HG03432 (cell line): ENCODE measurements around the gene UBAP1.
"Not testable (repeated sequence)": the region's sequence is repeated elsewhere in the genome, so short reads cannot be mapped to it uniquely, and the experiment has no call there.

ENCODE experiments used
- ATAC-seq: cut with Tn5 transposase; IDR thresholded peaks from one replicate; pipeline ENCODE4 v1.9.1; 2021; ENCODE audit warnings: mild to moderate bottlenecking, moderate library complexity; ENCODE audit not compliant: unreplicated experiment

UBAP1 gene

DNA sequence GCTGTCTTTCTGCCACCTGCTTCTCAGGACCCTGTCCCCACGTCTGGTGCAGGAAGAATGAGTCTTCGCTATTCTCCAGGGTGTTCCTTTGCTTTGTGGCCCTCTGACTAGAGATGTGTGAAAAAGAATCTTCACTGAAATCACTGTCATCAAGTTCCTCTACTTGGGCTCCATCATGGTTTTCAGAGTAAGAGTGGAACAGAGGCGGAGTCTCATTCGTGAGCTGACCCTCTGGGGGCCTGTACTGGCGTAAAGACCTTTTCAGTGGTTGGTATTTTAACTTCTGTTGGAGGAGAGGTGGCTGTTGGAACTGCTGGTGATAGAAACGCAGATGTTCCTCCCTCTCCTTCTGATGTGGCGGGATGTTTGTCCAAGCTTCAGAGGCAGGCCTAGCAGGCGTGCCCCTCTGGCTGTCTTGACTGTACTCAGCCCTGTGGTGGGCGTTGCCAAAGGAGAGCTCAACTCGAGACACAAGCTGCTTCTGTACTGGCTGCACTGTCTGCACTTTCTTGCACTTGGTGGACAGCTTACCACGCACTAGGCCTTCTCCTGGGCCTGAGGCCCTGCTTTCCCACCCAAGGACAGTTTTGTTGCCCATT lies 78.2 kb downstream of the UBAP1 start:
- no peak for ATAC-seq

DNA sequence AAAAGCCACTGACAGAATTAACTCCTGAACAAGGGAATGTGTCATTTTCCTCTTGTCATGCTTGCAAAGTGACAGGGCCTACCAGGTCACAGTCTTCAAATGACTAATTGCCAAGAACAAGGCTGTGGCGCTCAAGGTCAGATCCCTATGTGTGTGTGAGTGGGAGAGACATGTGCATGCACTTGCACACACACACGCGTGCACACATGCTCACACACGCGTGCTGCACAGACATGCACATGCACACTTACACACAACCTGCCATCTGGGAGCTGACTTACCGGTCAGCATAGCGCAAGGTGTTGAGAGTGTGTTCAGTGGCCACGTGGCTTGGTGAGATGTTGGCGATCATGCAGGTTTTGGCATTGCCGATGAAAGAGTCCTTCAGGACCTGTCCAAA lies 80.5 kb downstream of the UBAP1 start:
- no peak for ATAC-seq

DNA sequence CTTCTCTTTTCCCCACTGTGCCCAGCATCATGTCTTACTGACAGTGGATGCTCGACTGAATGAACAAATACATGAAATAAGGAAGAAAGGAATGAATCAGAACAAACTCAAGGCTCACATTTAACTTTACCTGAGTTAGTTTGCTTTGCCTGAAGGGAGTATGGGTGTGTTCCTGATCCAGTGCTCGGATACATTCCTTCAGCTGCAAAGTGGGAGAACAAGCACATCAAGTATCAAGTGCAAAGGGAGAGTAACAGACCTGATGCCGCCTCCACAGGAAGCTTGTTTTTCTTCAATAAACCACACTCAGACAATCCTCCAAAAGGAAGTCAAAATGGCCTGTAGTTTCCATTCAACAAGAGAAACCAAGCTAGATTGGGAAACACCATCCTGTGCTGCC lies 84.1 kb downstream of the UBAP1 start:
- ATAC-seq: no peak

DNA sequence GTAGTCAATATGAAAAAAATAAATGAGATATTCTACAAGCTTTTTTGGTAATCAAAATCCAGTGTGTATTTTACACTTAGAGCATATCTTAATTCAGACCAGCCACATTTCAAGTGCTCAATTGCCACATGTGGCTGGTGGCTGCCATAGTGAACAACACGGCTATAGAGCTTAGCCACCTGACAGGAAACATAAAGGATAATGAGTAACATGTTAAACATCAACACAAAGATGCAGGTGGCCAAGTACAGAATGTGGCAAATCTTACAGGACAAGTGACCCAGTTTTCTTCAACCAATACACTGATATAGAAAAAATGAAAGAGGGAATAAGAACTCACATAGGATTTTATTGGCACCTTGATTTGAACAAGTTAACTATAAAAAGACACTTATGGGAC lies 88.8 kb downstream of the UBAP1 start:
- ATAC-seq: no peak

DNA sequence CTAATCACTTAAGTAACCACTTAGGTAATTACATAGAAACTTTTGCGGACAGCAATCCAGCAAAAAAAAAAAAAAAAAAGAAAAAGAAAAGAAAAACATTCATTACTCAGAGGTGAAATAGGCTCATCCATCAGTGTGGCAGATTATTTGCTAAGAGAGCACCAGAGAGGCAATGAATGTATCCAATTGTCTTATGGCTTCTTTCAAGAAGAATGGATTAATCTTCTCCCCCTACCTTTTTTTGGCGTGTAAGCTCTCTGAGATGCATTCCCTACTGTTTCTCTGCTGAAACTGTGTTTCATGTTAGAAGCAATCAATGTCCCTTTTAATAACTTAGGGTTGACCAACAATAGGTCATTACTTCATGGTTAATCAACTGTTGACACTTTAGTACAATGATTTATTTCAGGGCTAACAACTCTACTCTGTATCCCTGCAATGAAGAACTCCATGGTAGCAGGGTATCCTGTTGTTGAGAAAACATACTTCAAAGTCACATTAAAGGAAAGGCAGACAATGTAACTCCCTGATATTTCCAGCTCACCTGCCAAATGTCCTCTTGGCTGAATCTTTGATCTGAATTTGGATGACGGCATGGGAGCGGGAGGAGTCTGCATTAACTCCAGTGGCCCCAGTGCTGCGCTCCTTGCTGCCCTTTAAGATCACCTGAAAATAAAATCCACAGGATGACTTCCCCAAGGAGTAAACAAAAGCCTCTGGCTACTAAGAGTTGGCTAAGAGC lies 92.6 kb downstream of the UBAP1 start:
- ATAC-seq: no peak

DNA sequence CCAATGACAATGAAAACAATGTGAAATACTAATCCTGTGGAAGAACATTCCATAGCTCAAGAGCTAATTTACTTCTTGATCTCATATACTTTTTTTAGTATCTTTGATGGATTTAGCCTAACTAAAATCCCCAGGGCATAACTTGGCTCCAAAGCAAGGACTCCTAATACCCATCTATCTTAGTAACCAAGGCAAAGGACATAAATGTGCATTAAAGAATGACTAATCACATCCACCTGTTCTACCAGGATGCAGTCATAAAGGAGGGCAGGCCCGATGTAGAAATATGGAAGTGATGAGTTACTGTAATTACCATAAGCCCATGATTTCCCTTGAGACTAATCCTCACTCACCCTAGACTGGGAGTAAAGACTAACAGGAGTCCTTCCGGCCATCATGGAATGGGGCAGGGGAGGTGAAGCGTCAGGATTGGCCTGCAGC lies 93.3 kb downstream of the UBAP1 start:
- ATAC-seq: no peak

DNA sequence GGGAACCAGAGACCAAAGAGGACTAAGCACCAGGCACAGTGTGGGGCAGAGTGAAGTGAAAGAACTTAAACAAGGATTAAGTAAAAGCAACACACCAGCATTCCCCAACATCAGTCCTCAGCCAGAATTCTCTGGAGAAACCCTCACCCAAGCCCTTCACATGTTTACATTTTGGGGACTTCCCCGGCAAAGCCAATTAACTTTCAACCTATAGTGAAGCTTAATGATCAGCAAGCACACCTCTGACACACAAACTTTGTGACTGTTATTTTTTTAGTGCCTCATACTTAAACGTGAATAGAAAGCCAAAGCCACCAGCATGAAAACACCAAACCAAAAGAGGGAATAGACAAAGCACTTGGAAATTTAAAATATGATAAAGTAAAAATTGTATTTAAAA lies 94.7 kb downstream of the UBAP1 start:
- ATAC-seq: not testable (repeated sequence)

DNA sequence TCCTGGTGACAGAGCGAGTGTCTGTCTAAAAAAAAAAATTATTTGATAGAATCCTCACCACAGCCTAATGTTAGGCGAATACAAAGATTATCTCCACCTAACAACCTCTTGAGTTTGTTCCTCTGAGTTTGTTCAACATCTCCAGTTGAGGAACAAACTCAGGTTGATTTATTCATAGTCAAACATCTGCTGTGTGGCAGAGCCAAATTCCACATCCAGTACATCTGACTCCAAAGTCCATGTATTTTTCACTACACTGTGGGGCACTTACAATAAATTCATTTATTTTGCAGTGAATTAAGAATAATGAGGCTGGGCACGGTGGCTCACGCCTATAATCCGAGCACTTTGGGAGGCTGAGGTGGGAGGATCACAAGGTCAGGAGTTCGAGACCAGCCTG lies 97.0 kb downstream of the UBAP1 start:
- no peak for ATAC-seq

DNA sequence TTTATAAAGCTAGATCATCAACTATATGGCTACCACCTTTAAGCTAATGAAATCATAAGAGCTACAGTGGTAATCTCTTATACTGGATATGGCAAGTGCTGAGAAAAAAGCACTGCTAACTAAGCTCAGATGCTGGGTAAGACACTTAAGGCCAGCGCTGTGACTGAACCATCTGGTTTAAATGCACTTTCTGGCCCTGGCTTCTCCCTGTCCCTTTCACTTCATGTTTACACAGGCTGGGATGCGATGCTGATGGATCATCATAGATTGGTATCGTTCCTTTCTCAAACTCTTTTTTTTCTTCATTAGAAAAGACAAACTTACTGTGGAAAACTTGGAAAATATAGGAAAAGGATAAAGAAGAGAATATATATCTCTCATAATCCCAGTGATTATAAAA lies 97.9 kb downstream of the UBAP1 start:
- no peak for ATAC-seq

DNA sequence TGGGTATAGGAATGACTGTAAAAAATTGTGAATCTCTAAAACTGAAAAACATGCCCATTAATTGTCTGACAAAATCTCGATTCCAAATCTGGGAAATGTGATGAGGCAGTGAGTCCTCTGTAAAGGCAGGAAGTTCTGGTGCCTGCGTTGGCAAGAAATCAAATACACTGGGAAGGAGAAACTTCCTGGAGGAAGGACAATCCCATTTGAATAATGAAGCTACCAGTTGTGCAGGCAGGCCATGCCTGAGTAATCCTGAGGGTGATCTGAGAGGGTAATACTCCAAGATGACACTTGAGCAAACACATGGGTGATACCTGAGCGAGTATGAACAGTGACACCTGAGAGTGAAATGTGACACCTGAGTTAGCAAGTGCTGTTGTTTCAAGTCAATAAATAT lies 100.6 kb downstream of the UBAP1 start:
- no peak for ATAC-seq

DNA sequence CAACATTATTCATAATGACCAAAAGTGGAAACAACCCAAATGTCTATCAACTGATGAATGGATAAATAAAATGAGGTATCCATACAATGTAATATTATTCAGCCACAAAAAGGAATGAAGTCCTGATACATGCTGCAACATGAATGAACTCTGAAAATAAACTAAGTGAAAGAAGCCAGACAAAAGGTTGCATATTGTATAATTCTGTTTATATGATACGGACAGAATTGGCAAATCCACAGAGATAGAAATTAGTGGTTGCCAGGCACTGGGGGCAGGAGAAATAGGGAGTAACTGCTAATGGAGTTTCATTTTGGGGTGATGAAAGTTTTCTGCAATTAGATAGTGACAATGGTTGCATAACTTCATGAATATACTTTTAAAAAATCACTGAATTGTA lies 103.3 kb downstream of the UBAP1 start:
- ATAC-seq: no peak

DNA sequence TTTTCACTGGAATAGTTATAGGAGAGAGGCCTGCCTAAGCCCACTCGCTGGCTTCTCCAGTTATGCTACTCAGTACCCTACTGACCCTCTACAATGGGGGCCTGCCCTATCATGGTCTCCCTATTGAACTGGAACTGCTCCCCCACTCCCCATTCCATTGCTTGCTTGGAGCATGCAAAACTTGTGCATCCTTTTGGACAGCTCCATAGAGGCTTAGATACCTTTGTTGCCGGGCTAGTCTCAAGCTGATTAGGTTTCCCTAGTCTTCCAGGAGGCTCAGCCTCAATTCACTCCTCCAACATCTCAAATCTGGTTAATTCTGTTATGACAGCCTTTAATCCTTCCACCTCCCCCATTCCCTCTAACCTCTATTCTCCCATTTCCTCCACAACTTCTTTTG lies 110.3 kb downstream of the UBAP1 start:
- ATAC-seq: no peak

DNA sequence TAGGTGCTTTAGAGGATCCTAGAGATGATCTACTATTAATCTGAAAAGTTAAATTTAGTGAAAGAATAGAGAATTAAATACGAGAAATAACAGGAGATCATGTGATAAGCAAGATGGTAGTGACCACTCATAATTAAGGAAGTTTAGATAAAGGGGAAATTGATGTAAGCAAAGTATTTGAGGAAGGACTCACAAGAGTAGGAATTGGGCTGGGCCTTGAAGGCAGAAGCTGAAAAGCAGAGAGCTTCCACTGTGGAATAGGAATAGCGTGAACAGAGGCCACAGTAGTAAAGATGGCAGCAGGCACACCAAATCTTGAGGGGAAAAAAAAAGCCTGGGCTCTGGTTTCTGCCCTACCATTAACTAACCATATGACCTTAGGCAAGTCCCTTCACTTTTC lies 112.2 kb downstream of the UBAP1 start:
- no peak for ATAC-seq

DNA sequence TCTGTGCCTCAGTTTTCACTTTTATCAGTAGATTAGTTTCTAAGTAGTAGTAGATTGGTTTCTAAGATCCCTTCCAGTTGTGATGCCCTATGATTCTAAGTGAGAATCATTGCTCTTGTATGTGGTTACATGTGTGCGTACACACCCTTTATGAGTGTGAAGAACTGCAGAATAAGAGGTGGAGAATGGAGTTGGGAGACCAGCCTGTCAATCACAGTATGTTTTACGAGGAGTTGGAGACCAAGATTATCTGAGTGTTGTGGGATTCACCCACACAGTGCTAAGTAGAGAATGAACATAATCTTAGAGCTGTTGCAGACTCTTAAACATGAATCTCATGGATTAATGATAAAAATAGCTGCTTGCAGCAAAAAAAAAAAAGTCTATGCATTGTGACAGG lies 112.6 kb downstream of the UBAP1 start:
- no peak for ATAC-seq

DNA sequence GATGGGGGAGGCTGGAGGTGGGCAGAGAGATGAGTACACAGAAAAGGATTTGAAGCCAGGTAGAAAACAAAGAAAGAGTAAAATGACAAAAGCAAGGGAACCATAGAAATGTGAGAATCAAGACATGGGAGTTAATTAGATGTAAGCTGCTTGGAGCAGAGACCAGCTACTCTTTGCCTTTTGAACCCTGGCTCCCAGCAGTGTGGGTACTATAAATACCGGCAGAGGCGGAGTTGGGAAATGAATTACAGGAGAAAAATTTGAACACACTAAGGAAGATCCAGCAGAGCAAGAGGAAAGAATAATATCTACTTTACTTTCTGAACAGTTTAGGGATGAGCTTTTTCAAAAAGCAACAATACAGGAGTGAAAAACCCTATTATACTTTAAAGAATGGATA lies 113.7 kb downstream of the UBAP1 start:
- no peak for ATAC-seq

DNA sequence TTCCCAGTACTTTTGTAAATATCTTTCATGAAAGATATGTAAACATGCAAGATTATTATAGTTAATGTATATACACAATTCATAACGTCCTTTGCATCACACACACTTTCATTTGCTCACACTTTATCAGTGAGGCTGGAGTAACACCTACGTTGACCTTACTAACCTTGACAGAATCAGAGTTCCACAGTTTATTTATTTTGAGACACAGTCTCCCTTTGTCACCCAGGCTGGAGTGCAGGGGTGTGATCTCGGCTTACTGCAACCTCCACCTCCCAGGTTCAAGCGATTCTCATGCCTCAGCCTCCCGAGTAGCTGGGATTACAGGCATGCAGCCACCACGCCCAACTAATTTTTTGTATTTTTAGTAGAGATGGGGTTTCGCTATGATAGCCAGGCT lies 122.2 kb downstream of the UBAP1 start:
- not testable (repeated sequence) for ATAC-seq
